ENCODE measurements around the gene LYPLAL1. TPM values are rescaled to one million over a fixed set of nuclear protein-coding genes. Genes with fewer than 3 reads are reported as not detected.
A peak's percentile ranks its signal among the peaks of the same experiment; 100 is the strongest.

Gene LYPLAL1
- total and polyA plus RNA-seq, 9 of the 15 experiments (the other 6 are each of a cell fraction or from before 2014, with no cell fraction given) = 14.9 to 179 (median 46.3) TPM

GRCh38 chr1:219160967-219161366, 12.7 kb upstream of the LYPLAL1 start:
- Histone ChIP-seq H3K27ac (ENCODE audit: extremely low read depth, low read depth, low read length) (no peak overlapping the region), H3K4me2 (ENCODE audit: insufficient read depth, low read length) (no peak overlapping the region), H4K20me1 (replicated peaks; ENCODE audit: control insufficient read depth, insufficient read depth, low read length) (no peaks in the 10 kb centered on the region), H3K4me3 (no peak overlapping the region), H3K9me1 (ENCODE audit: control insufficient read depth, insufficient read depth, low read length) (no peaks in the 10 kb centered on the region), H3K36me3 (ENCODE audit: control insufficient read depth, insufficient read depth, low read length) (no peaks in the 10 kb centered on the region), H3K4me1 (replicated peaks in 1 of 2; ENCODE audit: control insufficient read depth in 2 of 2, insufficient read depth in 2 of 2, low read length in 2 of 2) (no peaks in the 10 kb centered on the region), H3K79me2 (ENCODE audit: control insufficient read depth, insufficient read depth, low read length) (no peaks in the 10 kb centered on the region), H2AFZ (ENCODE audit: low read depth, low read length) (no peak overlapping the region), H3K27me3 (ENCODE audit: control insufficient read depth in 2 of 2, insufficient read depth in 2 of 2, low read length in 2 of 2) (no peaks in the 10 kb centered on the region), H3K9me3 (replicated peaks; ENCODE audit: control insufficient read depth, insufficient read depth, low read depth, low read length) (no peaks in the 10 kb centered on the region), H3K9ac (ENCODE audit: insufficient read depth in 1 of 2, low read depth in 2 of 2, low read length in 2 of 2) (no peak overlapping the region)
- no peak for DNase-seq (ENCODE audit: extremely low read depth in 1 of 4, low spot score in 3 of 4)
- 58% methylated on average over 2 of the region's 2 CpGs for WGBS (ENCODE audit: insufficient coverage, low coverage, missing lambda C conversion rate)
- ChIA-PET POLR2A (interaction anchor here (1.9 to 2.6 kb wide), 2 partner anchors 13 to 15 kb away, joined by 8 to 10 read pairs; partner anchors contain the start of gene LYPLAL1), CTCF (ENCODE audit: low intra/inter-chr PET ratio) (no interaction called here)
- intact Hi-C loops (cut with micrococcal nuclease) (no loop called here), in situ Hi-C loops (cut with MboI) (no loop called here)
- no peak for FAIRE-seq
- no peak for TF ChIP-seq UBTF (IDR thresholded peaks at IDR 0.05; ENCODE audit: borderline replicate concordance in 1 of 2, low read depth in 2 of 2, low read length in 2 of 2)
- peak; percentile 3 for TF ChIP-seq DACH1 (IDR thresholded peaks at IDR 0.05; ENCODE audit: partially characterized antibody)
- ATAC-seq = no peak
- BruUV-seq (replicated peaks) = no TSS peak

GRCh38 chr1:219161371-219161770, 12.3 kb upstream of the LYPLAL1 start:
- no peak overlapping the region for H3K4me2 ChIP-seq (ENCODE audit: insufficient read depth, low read length)
- intact Hi-C loops (cut with micrococcal nuclease) = no loop called here
- no peak overlapping the region for H3K9ac ChIP-seq (ENCODE audit: insufficient read depth in 1 of 2, low read depth in 2 of 2, low read length in 2 of 2)
- H4K20me1 ChIP-seq (replicated peaks; ENCODE audit: control insufficient read depth, insufficient read depth, low read length) = no peaks in the 10 kb centered on the region
- POLR2A ChIA-PET = interaction anchor here (0.9 to 2.6 kb wide), 3 partner anchors 9 to 14 kb away, joined by 4 to 10 read pairs (median 8); partner anchors contain the start of gene LYPLAL1
- WGBS (ENCODE audit: insufficient coverage, low coverage, missing lambda C conversion rate) = 60% methylated on average over 1 of the region's 1 CpG
- BruUV-seq (replicated peaks) = no TSS peak
- no peak overlapping the region for H3K4me3 ChIP-seq
- no peak for FAIRE-seq
- CTCF ChIA-PET (ENCODE audit: low intra/inter-chr PET ratio) = no interaction called here
- H3K27me3 ChIP-seq (ENCODE audit: control insufficient read depth in 2 of 2, insufficient read depth in 2 of 2, low read length in 2 of 2) = no peaks in the 10 kb centered on the region
- no peaks in the 10 kb centered on the region for H3K36me3 ChIP-seq (ENCODE audit: control insufficient read depth, insufficient read depth, low read length)
- H3K9me3 ChIP-seq (replicated peaks; ENCODE audit: control insufficient read depth, insufficient read depth, low read depth, low read length) = no peaks in the 10 kb centered on the region
- no peaks in the 10 kb centered on the region for H3K79me2 ChIP-seq (ENCODE audit: control insufficient read depth, insufficient read depth, low read length)
- in situ Hi-C loops (cut with MboI) = no loop called here
- no peak overlapping the region for H3K27ac ChIP-seq (ENCODE audit: extremely low read depth, low read depth, low read length)
- H3K9me1 ChIP-seq (ENCODE audit: control insufficient read depth, insufficient read depth, low read length) = no peaks in the 10 kb centered on the region
- ATAC-seq = no peak
- H2AFZ ChIP-seq (ENCODE audit: low read depth, low read length) = no peak overlapping the region
- H3K4me1 ChIP-seq (replicated peaks in 1 of 2; ENCODE audit: control insufficient read depth in 2 of 2, insufficient read depth in 2 of 2, low read length in 2 of 2) = no peaks in the 10 kb centered on the region
- no peak for DNase-seq (ENCODE audit: extremely low read depth in 1 of 4, low spot score in 3 of 4)
- TF ChIP-seq, protein P1, sequence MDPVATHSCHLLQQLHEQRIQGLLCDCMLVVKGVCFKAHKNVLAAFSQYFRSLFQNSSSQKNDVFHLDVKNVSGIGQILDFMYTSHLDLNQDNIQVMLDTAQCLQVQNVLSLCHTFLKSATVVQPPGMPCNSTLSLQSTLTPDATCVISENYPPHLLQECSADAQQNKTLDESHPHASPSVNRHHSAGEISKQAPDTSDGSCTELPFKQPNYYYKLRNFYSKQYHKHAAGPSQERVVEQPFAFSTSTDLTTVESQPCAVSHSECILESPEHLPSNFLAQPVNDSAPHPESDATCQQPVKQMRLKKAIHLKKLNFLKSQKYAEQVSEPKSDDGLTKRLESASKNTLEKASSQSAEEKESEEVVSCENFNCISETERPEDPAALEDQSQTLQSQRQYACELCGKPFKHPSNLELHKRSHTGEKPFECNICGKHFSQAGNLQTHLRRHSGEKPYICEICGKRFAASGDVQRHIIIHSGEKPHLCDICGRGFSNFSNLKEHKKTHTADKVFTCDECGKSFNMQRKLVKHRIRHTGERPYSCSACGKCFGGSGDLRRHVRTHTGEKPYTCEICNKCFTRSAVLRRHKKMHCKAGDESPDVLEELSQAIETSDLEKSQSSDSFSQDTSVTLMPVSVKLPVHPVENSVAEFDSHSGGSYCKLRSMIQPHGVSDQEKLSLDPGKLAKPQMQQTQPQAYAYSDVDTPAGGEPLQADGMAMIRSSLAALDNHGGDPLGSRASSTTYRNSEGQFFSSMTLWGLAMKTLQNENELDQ (CRISPR knock-in tag; IDR thresholded peaks at IDR 0.05; ENCODE audit: borderline replicate concordance) = no peak
- TF ChIP-seq, protein P2, sequence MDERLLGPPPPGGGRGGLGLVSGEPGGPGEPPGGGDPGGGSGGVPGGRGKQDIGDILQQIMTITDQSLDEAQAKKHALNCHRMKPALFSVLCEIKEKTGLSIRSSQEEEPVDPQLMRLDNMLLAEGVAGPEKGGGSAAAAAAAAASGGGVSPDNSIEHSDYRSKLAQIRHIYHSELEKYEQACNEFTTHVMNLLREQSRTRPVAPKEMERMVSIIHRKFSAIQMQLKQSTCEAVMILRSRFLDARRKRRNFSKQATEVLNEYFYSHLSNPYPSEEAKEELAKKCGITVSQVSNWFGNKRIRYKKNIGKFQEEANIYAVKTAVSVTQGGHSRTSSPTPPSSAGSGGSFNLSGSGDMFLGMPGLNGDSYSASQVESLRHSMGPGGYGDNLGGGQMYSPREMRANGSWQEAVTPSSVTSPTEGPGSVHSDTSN (CRISPR knock-in tag; IDR thresholded peaks at IDR 0.05; ENCODE audit: low read depth) = no peak
- TF ChIP-seq, protein P2 (tag; conservative IDR thresholded peaks at IDR 0.05; ENCODE audit: low read depth) = no peak
- TF ChIP-seq POLR2G (IDR thresholded peaks at IDR 0.05; ENCODE audit: low read depth, low read length) = no peak
- TF ChIP-seq GATA2 (CRISPR knock-in tag; IDR thresholded peaks at IDR 0.05) = no peak
- TF ChIP-seq MTA1 (IDR thresholded peaks at IDR 0.05; ENCODE audit: borderline replicate concordance) = no peak
